ENCODE results near the gene FGR.

GRCh38 chr1:27638047-27638734, 3.2 kb upstream of the FGR start:
- TF ChIP-seq CTCF (IDR thresholded peaks at IDR 0.05) (no peak), EZH2 (IDR thresholded peaks at IDR 0.05) (no peak), EZH2phosphoT487 (IDR thresholded peaks at IDR 0.05) (no peak)
